SU-DHL-6 (cell line): Measurements from ENCODE around the gene IFFO2.

ENCODE experiments used
- H2AFZ ChIP-seq: fragments of 200-600 bp; sonication (generic); 2 replicates; pipeline ENCODE4 v1.6.1; 2014; ENCODE audit warnings: low read depth, mild to moderate bottlenecking, moderate library complexity, mixed read lengths, antibody characterized with exemption, low read length; ENCODE audit not compliant: severe bottlenecking
- H3F3A ChIP-seq: fragments of 200-600 bp; shearing (Covaris generic); 2 replicates; pipeline ENCODE4 v1.6.0; 2016; ENCODE audit warnings: antibody characterized with exemption, mild to moderate bottlenecking; ENCODE audit not compliant: insufficient read depth
- H3K27ac ChIP-seq: fragments of 200-600 bp; sonication (generic); 2 replicates; pipeline ENCODE4 v1.5.1; 2016; ENCODE audit warnings: low read depth, mild to moderate bottlenecking, low read length, moderate library complexity, mixed read lengths
- H3K27me3 ChIP-seq: fragments of 200-600 bp; sonication (generic), shearing (Covaris generic); 2 replicates; pipeline ENCODE4 v1.6.0; 2014; ENCODE audit warnings: mild to moderate bottlenecking, low read length
- H3K36me3 ChIP-seq: fragments of 200-600 bp; sonication (generic); 2 replicates; pipeline ENCODE4 v1.6.1; 2014; ENCODE audit warnings: mild to moderate bottlenecking, low read length, mixed read lengths
- H3K4me2 ChIP-seq: fragments of 300-600, 200-600 bp; shearing (Covaris generic), sonication (generic); 2 replicates; pipeline ENCODE4 v1.6.0; 2014; ENCODE audit warnings: low read length, low read depth, mild to moderate bottlenecking; ENCODE audit not compliant: poor library complexity, severe bottlenecking
- H3K4me3 ChIP-seq: fragments of 200-600 bp; sonication (generic); 2 replicates; pipeline ENCODE4 v1.5.1; 2014; ENCODE audit warnings: antibody characterized with exemption, low read length, mild to moderate bottlenecking, mixed read lengths; ENCODE audit not compliant: insufficient read depth, poor library complexity, severe bottlenecking
- H3K79me2 ChIP-seq: fragments of 200-600 bp; sonication (generic); 2 replicates; pipeline ENCODE4 v1.6.1; 2014; ENCODE audit warnings: mild to moderate bottlenecking, low read length, moderate library complexity; ENCODE audit not compliant: insufficient read depth
- H3K9ac ChIP-seq: fragments of 200-600 bp; sonication (generic); 2 replicates; pipeline ENCODE4 v1.7.0; 2014; ENCODE audit warnings: mild to moderate bottlenecking, low read length
- H3K9me2 ChIP-seq: fragments of 200-600 bp; sonication (generic); replicated peaks from 2 replicates; pipeline ENCODE4 v1.6.1; 2014; ENCODE audit warnings: low read length; ENCODE audit not compliant: insufficient read depth
- H3K9me3 ChIP-seq: fragments of 200-600 bp; sonication (generic); 2 replicates; pipeline ENCODE4 v1.6.1; 2014; ENCODE audit warnings: low read length, mixed read lengths; ENCODE audit not compliant: insufficient read depth
- H4K20me1 ChIP-seq: fragments of 200-600 bp; sonication (generic); 2 replicates; pipeline ENCODE4 v1.6.1; 2014; ENCODE audit warnings: low read depth, mild to moderate bottlenecking, antibody characterized with exemption, low read length, moderate library complexity, mixed read lengths
- EZH2phosphoT487 ChIP-seq: fragments of 200-600 bp; sonication (generic), shearing (Covaris generic); conservative IDR thresholded peaks from 2 replicates; pipeline ENCODE4 v1.6.1; 2018; ENCODE audit warnings: mild to moderate bottlenecking, antibody characterized with exemption, low read length, moderate library complexity, mixed read lengths
- TF ChIP-seq, protein P1 (sequence below): fragments of 200-600 bp; sonication (generic); IDR thresholded peaks from one replicate; pipeline ENCODE4 v1.5.1; 2017; ENCODE audit warnings: antibody characterized with exemption, mild to moderate bottlenecking, low read length, moderate library complexity; ENCODE audit not compliant: insufficient read depth, poor library complexity, severe bottlenecking

The IFFO2 gene

GRCh38 chr1:18858070-18858688 is 98.3 kb downstream of the IFFO2 start:
- H3F3A ChIP-seq = no peaks in the 10 kb centered on the region
- H3K9ac ChIP-seq = no peak overlapping the region
- no peak overlapping the region for H3K4me3 ChIP-seq
- no peak overlapping the region for H3K27ac ChIP-seq
- H3K9me2 ChIP-seq = no peaks in the 10 kb centered on the region
- H2AFZ ChIP-seq = no peak overlapping the region
- no peak overlapping the region for H3K4me2 ChIP-seq
- no peaks in the 10 kb centered on the region for H3K79me2 ChIP-seq
- no peaks in the 10 kb centered on the region for H3K36me3 ChIP-seq
- no peaks in the 10 kb centered on the region for H4K20me1 ChIP-seq
- no peaks in the 10 kb centered on the region for H3K27me3 ChIP-seq
- H3K9me3 ChIP-seq = no peaks in the 10 kb centered on the region
- no peak for TF ChIP-seq EZH2phosphoT487
- TF ChIP-seq, protein P1, sequence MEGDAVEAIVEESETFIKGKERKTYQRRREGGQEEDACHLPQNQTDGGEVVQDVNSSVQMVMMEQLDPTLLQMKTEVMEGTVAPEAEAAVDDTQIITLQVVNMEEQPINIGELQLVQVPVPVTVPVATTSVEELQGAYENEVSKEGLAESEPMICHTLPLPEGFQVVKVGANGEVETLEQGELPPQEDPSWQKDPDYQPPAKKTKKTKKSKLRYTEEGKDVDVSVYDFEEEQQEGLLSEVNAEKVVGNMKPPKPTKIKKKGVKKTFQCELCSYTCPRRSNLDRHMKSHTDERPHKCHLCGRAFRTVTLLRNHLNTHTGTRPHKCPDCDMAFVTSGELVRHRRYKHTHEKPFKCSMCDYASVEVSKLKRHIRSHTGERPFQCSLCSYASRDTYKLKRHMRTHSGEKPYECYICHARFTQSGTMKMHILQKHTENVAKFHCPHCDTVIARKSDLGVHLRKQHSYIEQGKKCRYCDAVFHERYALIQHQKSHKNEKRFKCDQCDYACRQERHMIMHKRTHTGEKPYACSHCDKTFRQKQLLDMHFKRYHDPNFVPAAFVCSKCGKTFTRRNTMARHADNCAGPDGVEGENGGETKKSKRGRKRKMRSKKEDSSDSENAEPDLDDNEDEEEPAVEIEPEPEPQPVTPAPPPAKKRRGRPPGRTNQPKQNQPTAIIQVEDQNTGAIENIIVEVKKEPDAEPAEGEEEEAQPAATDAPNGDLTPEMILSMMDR = no peak

GRCh38 chr1:18856435-18856834 is 100.0 kb downstream of the IFFO2 start:
- Histone ChIP-seq H3K4me3 (no peak overlapping the region), H3K27me3 (no peaks in the 10 kb centered on the region), H3K36me3 (no peaks in the 10 kb centered on the region), H3K9me3 (no peaks in the 10 kb centered on the region), H4K20me1 (no peaks in the 10 kb centered on the region), H3K9ac (no peak overlapping the region), H2AFZ (no peak overlapping the region), H3F3A (no peaks in the 10 kb centered on the region), H3K79me2 (no peaks in the 10 kb centered on the region), H3K9me2 (no peaks in the 10 kb centered on the region), H3K27ac (no peak overlapping the region), H3K4me2 (no peak overlapping the region)
- no peak for TF ChIP-seq EZH2phosphoT487
- TF ChIP-seq, protein P1 = no peak

GRCh38 chr1:18855573-18855972 is 100.9 kb downstream of the IFFO2 start:
- H3K9me2 ChIP-seq = no peaks in the 10 kb centered on the region
- no peak overlapping the region for H2AFZ ChIP-seq
- no peak overlapping the region for H3K4me3 ChIP-seq
- H3K27ac ChIP-seq = no peak overlapping the region
- no peaks in the 10 kb centered on the region for H3K36me3 ChIP-seq
- H3F3A ChIP-seq = no peaks in the 10 kb centered on the region
- no peaks in the 10 kb centered on the region for H3K79me2 ChIP-seq
- TF ChIP-seq EZH2phosphoT487 = no peak
- TF ChIP-seq, protein P1 = no peak
- no peak overlapping the region for H3K9ac ChIP-seq
- H3K9me3 ChIP-seq = no peaks in the 10 kb centered on the region
- no peak overlapping the region for H3K4me2 ChIP-seq
- H4K20me1 ChIP-seq = no peaks in the 10 kb centered on the region
- no peaks in the 10 kb centered on the region for H3K27me3 ChIP-seq
